ENCODE results near the gene CCDC63.

GRCh38 chr12:110874351-110874750 is 27.6 kb downstream of the CCDC63 start:
- TF ChIP-seq MYC (CRISPR knock-in tag; IDR thresholded peaks at IDR 0.05; ENCODE audit: borderline replicate concordance) (no peak), ZMYM2 (CRISPR knock-in tag; IDR thresholded peaks at IDR 0.05) (no peak), ZNF292 (CRISPR knock-in tag; IDR thresholded peaks at IDR 0.05; ENCODE audit: borderline replicate concordance, low read depth) (no peak), REST (IDR thresholded peaks at IDR 0.05; ENCODE audit: borderline replicate concordance in 1 of 2, low read depth in 1 of 2, low read length in 2 of 2) (no peak), POLR2A (IDR thresholded peaks at IDR 0.05; ENCODE audit: insufficient read depth in 1 of 2, low read depth in 2 of 2, low read length in 2 of 2) (no peak), ATF2 (CRISPR knock-in tag; IDR thresholded peaks at IDR 0.05) (no peak), PPARG (CRISPR knock-in tag; conservative IDR thresholded peaks at IDR 0.05) (no peak), NFATC3 (CRISPR knock-in tag; IDR thresholded peaks at IDR 0.05) (no peak), ZBTB7B (CRISPR knock-in tag; IDR thresholded peaks at IDR 0.05) (no peak)

Data from HepG2 (cell line).